Kidney epithelial cell (primary cell): ENCODE data around the gene COG7. TPM values are rescaled to one million over a fixed set of nuclear protein-coding genes. Genes with fewer than 3 reads are reported as not detected.

Experiments
- DNase-seq: peaks from one replicate; pipeline ENCODE4 v3.0.0-alpha.2; 2010; ENCODE audit warnings: low read depth
- H3K27me3 ChIP-seq: 2 replicates; pipeline ENCODE4 v1.6.0; 2011; ENCODE audit warnings: low read length; ENCODE audit not compliant: control insufficient read depth, insufficient read depth
- H3K36me3 ChIP-seq: 2 replicates; pipeline ENCODE4 v1.5.1; 2011; ENCODE audit warnings: low read length; ENCODE audit not compliant: control insufficient read depth, insufficient read depth
- H3K4me3 ChIP-seq: 2 replicates; pipeline ENCODE4 v1.5.1; 2011; ENCODE audit warnings: low read depth, mild to moderate bottlenecking, control low read depth, low read length
- total RNA-seq: library from RNA; depleted of rRNA; stranded (reverse); fragments of >200 nt; gene quantifications from 2 replicates; pipeline ENCODE4 v1.2.3, GENCODE V29; 2015
- TF ChIP-seq, protein P1 (sequence below): IDR thresholded peaks from 2 replicates; pipeline ENCODE4 v1.5.1; 2011; ENCODE audit warnings: mild to moderate bottlenecking, moderate library complexity, low read length, control low read depth, inconsistent platforms; ENCODE audit not compliant: insufficient read depth, poor library complexity, severe bottlenecking

The COG7 gene
- total RNA-seq, 1 donor from 2014 or later: 13.6 TPM

DNA sequence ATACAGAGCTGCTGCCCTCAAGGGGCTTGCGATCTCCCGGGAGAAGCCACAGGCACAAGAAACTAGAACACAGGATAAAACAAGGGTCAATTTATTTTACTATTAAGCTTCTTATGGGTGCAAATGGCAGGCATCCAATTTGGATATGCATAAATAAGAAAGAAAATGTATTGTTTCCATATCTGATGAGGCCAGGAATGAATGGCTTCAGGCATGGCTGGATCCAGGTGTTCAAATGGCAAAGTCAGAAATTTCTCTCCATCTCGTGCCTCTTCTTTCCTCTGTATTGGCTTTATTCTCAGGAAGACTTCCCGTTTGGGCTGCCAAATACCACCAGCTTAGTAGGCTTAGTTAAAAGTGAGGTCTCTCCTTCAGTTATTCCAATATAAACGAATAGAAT lies 107.8 kb downstream of the COG7 start:
- DNase-seq: no peak
- TF ChIP-seq, protein P1, sequence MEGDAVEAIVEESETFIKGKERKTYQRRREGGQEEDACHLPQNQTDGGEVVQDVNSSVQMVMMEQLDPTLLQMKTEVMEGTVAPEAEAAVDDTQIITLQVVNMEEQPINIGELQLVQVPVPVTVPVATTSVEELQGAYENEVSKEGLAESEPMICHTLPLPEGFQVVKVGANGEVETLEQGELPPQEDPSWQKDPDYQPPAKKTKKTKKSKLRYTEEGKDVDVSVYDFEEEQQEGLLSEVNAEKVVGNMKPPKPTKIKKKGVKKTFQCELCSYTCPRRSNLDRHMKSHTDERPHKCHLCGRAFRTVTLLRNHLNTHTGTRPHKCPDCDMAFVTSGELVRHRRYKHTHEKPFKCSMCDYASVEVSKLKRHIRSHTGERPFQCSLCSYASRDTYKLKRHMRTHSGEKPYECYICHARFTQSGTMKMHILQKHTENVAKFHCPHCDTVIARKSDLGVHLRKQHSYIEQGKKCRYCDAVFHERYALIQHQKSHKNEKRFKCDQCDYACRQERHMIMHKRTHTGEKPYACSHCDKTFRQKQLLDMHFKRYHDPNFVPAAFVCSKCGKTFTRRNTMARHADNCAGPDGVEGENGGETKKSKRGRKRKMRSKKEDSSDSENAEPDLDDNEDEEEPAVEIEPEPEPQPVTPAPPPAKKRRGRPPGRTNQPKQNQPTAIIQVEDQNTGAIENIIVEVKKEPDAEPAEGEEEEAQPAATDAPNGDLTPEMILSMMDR: no peak
- Histone ChIP-seq H3K27me3 (no peaks in the 10 kb centered on the region), H3K36me3 (no peaks in the 10 kb centered on the region), H3K4me3 (no peak overlapping the region)

DNA sequence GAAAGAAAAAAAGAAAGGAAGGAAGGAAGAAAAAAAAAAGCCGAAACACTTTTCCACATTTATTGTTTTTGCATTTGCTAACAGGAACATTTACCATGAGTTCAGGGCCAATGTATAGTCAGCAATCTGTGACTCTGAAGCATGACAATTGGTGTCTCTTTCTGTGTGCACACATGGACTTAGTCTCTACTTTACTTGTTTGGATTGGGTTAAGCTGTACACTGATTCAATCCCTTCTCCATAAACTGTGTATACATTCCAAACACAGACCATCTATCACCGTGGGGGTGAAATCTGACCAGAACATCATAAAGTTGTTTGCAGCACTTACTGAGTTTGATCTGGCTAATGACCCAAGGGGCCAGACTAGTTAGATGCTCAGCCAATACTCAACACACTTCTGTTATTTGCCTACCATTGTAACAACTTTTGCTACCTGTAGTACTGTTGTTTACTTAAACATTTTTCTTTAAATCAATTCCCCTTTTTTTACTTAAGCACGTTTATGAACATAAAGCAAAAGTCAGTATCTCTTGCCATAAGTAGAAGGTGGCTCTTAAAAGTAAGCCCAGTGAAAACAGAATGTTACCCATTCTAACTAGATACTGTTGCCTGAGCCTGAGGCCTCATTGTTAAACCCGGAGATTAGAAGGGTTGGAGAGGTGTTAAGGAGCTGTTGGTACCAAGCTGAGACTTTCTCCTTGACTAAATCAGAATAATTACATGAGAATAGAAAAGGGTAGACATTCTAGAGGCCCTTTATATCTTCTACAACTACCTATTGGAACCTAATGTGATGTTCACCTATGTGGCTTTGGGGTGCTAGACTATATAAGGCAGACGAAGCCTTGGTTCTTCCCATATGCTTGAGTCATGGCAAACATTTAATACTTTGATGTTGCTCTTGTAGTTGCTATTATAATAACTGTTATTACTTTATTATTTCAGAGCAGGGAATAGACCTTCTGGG lies 109.1 kb downstream of the COG7 start:
- Histone ChIP-seq H3K27me3 (no peaks in the 10 kb centered on the region), H3K4me3 (no peak overlapping the region), H3K36me3 (no peaks in the 10 kb centered on the region)
- no peak for DNase-seq
- TF ChIP-seq, protein P1: no peak

DNA sequence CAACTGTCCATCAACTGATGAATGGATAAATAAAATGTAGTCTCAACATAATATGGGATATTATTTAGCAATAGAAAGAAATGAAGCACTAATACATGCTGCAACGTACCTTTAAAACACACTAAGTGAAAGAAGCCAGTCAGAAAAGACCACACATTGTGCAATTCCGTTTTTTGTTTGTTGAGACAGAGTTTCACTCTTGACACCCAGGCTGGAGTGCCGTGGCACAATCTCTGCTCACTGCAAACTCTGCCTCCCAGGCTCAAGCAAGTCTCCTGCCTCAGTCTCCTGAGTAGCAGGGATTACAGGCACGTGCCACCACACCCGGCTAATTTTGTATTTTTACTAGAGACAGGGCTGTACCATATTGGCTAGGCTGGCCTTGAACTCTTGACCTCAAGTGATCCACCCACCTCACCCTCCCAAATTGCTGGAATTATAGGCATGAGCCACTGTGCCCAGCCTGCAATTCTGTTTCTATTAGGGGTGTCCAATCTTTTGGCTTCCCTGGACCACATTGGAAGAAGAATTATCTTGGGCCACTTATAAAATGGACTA lies 110.8 kb downstream of the COG7 start:
- Histone ChIP-seq H3K4me3 (no peak overlapping the region), H3K27me3 (no peaks in the 10 kb centered on the region), H3K36me3 (no peaks in the 10 kb centered on the region)
- no peak for DNase-seq
- TF ChIP-seq, protein P1: no peak

DNA sequence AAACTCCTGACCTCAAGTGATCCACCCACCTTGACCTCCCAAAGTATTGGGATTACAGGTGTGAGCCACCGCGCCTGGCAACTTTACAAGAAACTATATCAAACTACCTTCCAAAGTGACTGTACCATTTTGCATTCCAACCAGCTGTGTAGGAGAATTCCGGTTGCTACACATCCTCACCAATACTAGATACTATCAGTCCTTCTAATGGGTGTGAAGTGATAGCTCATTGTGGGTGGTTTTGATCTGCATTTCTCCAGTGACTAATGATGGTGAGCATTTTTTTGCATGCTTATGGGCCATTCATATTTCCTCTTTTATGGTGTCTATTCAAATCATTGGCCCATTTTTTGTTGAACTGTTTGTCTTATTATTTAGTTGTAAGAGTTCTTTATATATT lies 113.2 kb downstream of the COG7 start:
- Histone ChIP-seq H3K36me3 (no peaks in the 10 kb centered on the region), H3K27me3 (no peaks in the 10 kb centered on the region), H3K4me3 (no peak overlapping the region)
- no peak for DNase-seq
- TF ChIP-seq, protein P1: no peak

Other genes starting within 250 kb of the COG7 start
- gene SCNN1B, start 150.9 kb downstream of the COG7 start, total RNA-seq: 0.38 TPM in 1 of 2 replicates, not detected in the other
- gene GGA2, start 57.3 kb upstream of the COG7 start, total RNA-seq: 41.6 and 43.6 TPM in 2 replicates
- 22.3 and 44.8 TPM in 2 replicates for gene EARS2, start 104.2 kb upstream of the COG7 start, total RNA-seq
- 135 and 170 TPM in 2 replicates for gene UBFD1, start 104.5 kb upstream of the COG7 start, total RNA-seq
- gene NDUFAB1, start 143.1 kb upstream of the COG7 start, total RNA-seq: 69.1 and 132 TPM in 2 replicates
- 18.5 and 24.0 TPM in 2 replicates for gene PALB2, start 188.1 kb upstream of the COG7 start, total RNA-seq
- gene DCTN5, start 188.3 kb upstream of the COG7 start, total RNA-seq: 58.4 and 68.4 TPM in 2 replicates
- gene PLK1, start 225.7 kb upstream of the COG7 start, total RNA-seq: 10.4 and 13.1 TPM in 2 replicates